NCI-H82 treated with DMSO at 0.1 percent for 48 hours (cell line): ENCODE measurements around the gene TEX2.

Source experiments
- DNase-seq: peaks from one replicate; lab custom pipeline; 2025; ENCODE audit not compliant: unreplicated experiment; lab: John Stamatoyannopoulos, UW

The TEX2 gene, protein sequence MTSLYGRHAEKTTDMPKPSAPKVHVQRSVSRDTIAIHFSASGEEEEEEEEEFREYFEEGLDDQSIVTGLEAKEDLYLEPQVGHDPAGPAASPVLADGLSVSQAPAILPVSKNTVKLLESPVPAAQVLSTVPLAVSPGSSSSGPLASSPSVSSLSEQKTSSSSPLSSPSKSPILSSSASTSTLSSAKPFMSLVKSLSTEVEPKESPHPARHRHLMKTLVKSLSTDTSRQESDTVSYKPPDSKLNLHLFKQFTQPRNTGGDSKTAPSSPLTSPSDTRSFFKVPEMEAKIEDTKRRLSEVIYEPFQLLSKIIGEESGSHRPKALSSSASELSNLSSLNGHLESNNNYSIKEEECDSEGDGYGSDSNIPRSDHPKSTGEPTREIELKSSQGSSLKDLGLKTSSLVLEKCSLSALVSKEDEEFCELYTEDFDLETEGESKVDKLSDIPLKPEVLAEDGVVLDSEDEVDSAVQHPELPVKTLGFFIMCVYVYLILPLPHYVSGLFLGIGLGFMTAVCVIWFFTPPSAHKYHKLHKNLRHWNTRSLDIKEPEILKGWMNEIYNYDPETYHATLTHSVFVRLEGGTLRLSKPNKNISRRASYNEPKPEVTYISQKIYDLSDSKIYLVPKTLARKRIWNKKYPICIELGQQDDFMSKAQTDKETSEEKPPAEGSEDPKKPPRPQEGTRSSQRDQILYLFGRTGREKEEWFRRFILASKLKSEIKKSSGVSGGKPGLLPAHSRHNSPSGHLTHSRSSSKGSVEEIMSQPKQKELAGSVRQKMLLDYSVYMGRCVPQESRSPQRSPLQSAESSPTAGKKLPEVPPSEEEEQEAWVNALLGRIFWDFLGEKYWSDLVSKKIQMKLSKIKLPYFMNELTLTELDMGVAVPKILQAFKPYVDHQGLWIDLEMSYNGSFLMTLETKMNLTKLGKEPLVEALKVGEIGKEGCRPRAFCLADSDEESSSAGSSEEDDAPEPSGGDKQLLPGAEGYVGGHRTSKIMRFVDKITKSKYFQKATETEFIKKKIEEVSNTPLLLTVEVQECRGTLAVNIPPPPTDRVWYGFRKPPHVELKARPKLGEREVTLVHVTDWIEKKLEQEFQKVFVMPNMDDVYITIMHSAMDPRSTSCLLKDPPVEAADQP

DNA sequence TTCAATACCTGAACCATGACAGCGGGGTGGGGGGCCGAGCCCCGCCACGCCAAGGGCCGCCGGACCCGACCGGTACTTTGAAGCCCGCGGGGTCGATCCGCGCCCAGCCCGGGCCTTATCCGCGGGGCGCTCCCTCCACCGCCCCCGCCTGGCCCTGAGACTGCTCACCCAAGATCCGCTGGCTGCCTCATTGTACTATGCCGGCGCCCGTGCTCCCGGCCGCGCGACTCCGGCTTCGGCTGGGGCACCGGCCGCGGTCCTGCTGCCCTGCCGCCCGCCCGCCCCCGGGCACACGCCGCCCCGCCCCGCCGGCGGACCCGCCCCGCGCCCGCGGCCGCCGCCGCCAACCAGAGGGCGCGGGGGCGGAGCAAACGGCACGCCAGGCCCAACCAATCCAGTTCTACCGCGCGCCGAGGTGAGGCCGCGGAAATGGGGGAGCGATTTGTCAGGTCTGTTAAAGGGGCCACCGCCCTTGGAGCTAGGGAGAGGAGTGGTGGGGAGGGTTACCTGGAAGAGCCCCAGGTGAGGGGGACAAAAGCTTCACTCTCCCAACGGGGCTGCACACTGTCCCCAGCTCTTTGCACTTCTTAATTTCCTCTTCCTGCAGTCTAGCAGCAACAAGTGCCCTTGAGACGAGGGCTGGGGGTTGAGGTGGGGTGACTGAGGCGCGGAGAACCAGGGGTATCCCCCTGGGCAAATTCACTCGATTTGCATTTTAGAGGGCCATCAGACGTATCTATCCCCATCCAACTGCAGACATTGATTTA, at the start of gene TEX2:
TSS of gene TEX2 (minus strand) at position 261 of the 767 bp plus-strand sequence. CDS start 49,043 bp downstream, outside the sequence.
- peak; percentile 89 for DNase-seq

DNA sequence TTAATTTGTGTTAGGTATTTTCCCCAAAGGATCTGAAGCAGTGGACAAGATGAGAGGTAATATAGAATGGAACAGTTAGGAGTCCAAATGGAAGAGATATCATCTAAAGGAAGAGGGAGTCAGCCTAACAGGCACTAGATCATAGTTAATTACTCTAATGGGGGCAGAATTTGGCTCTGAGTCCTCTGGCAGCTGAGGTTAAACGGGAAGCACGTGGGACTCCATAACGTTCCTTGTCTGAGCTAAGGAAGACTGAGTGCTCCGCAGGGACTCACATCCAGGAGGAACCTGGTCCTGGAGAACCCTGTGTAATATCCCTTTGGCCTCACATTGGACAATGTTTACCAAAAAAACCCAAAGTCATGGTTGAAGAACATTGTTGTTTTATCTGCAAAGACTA, 46.6 kb upstream of the TEX2 start:
- DNase-seq = no peak

DNA sequence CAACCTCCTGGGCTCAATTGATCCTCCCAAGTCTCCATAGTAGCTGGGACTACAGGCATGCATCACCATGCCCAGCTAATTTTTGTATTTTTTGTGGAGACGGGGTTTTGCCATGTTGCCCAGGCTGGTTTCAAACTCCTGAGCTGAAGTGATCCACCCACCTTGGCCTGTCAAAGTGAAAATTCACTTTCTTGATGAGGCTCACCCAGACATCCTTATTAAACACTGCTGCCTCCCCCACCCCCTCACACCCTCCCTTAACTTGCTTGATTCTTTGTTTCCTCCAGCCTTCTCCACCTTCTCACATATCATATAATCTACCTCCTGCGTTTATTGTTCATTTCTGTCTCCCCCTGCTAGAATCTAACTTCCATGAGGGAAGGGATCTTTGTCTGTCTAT, 46.0 kb upstream of the TEX2 start:
- no peak for DNase-seq

DNA sequence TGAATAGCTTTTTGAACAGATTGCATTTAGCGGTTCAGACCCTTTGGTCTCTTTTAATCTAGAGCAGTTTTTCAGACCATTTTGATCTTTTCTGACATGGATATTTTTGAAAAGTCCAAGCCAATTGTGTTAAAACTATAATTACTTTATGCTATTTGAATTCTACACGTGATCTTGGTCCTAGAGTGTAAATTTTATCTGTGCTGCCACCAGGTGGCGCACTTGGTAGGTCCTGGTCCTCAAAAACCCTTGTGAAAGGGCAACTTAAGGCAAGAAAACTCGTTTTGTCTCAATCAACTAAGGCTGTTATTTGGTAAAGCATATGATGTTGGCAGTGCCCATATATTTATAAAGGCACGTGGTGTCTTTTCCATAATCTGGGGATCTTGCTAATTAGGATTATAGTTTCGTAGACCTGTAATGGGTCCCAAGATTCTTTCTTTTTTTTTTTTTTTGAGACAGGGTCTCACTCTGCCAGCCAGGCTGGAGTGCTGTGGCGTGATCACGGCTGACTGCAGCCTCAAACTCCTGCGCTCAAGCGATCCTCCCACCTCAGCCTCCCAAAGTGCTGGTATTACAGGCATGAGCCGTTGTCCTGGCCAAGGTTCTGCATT, 43.9 kb upstream of the TEX2 start:
- peak; percentile 50 for DNase-seq

DNA sequence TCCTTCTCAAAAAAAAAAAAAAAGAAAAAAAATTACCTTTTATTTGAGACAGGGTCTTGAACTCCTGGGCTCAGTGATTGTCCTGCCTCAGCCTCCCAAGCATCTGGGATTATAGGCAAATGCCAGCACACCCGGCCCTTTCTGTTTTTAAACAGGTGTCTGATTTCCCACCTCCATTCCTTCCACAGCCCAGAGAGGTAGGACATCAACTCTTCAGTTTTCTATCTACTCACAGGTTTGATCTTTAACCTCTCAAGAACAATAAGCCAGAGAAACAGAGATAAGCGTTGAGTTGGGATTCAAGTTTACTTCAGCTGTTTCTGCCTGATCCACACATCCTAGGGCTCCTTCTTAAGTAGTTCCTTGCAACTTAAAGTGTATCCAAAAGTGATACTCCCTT, 41.5 kb upstream of the TEX2 start:
- no peak for DNase-seq

DNA sequence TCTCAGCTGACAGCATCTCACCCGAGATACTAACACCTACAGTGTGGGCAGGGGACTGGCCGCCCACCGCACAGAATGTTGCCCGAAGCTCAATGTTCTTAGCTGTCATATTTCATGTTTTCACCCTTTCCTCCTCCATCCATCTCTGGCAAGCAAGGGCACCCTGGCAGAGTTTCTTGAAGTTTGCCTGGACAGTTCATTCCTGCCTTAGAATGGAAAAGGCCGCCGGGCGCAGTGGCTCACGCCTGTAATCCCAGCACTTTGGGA, 37.6 kb upstream of the TEX2 start:
- no peak for DNase-seq

DNA sequence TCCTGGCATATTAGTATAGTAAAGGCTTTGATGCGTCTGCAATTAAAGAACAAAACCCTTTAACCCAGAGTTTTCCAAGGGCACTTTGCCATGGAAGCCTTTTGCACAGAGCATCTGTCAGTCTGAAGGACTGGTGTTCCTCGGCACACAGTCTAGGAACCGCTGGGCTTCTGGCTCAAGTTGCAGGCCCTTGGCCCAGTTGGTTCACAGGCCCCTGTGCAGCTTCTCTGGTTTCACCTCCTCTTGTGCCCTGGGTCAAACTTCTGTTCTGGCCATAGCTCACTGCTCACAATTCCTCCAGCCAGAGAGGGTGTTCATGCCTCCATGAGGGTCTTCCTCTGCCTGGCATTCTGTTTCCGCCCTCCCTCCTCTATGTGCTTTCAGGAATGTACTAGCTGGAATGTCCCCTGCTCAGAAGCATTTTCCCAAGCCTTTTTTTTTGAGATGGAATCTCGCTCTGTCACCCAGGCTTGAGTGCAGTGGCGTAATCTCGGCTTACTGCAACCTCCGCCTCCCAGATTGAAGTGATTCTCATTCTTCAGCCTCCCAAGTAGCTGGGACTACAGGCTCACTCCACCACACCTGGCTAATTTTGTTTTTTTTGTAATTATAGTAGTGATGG, 34.5 kb upstream of the TEX2 start:
- DNase-seq = no peak

DNA sequence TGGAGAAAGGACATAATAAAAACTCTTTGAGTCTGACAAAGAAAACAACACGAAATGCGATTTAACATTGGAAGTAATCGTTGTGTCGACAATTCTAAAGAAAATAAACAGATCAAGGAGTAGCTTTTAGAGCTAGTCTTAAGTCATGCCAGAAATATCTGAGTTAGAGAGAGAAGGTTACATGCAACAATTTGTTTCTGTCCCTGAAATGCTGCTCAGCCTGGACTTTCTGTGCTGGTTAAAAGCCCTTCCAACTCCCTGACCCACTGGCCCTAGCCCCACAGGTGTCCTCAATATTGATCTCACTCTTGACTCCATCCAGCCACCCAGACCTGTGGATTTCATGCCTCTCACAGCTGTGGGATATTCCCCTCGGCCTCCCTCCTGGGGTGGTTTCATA, 33.2 kb upstream of the TEX2 start:
- DNase-seq = no peak

DNA sequence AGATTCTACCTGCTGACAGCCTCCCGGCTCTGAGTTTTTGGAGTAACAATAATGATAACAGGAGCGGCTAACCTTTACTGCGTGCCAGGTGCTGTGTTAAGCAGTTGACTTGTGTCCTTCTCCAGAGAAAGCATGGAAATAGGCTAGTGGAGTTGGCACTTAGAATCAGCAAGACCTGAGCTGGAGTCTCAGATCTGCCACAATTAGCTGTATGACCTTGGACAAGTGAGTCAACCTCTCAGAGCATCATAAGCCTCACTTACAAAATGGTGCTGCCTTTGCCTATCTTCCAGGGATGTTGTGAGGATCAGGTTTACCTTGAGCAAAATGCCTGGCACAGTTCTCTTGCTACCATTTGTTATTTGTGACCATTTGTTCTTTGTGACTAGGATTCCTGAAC, 32.1 kb upstream of the TEX2 start:
- DNase-seq = no peak

DNA sequence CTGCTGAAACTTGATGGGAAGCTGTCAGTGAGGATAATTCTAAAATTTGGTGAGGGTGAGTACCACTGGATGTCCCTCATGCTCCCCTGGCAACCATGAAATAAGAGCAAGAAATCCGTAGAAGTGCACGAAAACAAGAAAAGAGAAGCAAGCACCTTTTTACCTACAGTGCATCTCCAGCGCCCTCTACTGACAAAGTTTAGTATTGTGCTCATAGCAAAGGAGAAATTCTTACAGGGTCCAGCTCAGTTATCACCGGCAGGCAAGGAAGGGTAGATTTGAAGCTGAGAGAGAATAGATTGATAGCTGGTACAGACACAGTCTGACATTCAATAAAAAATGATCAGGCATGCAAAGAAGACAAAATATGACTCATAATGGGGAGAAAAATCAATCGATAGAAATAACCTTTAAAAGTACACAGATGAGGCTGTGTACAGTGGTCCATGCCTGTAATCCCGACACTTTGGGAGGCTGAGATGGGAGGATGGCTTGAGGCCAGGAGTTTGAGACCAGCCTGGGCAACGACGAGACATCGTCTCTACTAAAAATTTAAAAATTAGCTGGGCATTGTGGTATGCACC, 28.3 kb upstream of the TEX2 start:
- no peak for DNase-seq

DNA sequence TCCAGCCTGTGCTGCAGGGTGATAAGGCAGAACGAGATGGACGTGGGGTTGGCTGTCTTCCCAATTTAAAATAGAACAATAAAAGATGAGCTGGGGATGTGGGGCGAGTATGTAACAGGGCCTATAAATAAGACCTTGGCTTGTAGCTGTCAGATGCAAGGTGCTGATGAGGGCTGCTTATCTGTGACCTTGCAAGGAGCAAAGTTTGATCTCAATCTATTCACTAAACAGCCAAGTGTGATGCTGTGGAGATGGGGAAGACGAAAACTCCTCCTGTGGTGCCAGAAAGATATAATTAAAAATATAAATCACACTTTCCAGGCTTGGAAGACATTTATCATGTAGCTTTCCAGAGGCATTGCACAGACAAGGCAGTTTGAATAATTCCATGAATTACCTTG, 26.7 kb upstream of the TEX2 start:
- no peak for DNase-seq

DNA sequence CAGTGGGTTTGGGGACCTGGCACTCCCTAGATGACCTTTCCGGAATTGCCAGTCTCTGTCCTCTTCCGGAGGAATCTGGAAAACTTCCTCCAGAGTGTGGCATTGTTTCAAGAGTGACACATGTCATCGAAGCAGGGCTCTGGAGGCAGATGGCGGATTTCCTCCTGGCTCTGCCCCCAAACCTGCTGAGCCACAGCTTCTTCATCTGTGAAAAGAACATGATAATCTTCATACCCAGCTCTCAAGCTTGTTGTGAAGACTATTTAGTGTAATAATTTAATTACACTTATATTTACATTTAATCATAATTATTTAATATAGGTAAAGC, 19.7 kb upstream of the TEX2 start:
- DNase-seq = peak; percentile 20

DNA sequence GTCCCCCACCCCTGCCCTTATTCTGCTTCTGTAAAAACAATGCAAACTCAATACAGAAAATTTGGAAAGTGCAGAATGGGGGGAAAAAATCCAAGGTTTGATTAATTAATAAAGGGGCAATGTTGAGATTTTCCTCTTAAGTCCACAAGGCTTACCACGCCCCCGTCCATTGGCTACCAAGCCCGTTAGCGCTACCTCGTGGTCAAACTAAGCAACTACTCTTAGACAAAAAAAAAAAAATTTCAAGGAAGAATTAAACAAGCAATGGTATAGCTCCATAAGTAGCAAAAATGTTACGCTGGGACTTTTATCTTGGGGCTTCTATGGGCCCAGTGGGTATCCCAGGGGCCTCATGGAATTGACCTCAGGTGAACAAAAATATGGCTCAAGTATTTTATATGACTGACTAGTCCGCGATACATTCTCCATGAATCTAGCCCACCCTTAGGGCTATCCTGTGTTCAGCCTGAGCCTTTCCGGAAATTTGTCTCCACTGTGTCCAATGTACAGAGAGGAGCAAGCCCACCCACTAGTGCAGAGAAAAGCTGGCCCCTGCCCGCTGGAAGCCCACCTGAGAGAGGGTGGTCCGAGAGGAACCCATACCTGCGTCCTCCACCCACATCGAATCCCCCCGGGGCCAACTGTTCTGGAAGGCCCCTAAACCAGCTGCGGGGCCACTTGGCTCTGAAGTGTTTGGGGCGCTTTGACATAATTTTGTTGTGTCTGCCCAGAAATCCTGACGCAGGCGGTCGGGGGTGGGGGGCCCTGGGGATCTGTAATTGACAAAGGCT, 19.1 kb upstream of the TEX2 start:
- DNase-seq = peak; percentile 69

DNA sequence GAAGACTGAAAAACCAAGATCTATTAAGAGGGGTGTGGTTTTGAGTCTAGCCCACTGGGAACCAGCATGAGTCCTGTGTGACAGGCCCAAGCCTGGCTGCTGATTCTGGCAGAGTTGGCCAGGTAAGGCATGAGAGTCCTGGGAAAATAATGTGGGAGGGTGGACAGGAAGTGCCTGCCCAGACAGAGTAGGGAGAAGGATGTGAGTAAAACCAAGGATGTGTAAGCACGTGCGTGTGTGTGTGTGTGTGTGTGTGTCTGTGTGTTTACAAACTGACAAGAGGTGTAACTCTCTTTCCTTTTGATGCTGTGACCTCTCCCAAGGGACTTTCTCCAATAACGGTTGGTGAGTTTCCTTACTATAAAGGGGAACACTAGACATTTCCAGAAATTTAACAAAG, 15.6 kb upstream of the TEX2 start:
- DNase-seq = no peak

DNA sequence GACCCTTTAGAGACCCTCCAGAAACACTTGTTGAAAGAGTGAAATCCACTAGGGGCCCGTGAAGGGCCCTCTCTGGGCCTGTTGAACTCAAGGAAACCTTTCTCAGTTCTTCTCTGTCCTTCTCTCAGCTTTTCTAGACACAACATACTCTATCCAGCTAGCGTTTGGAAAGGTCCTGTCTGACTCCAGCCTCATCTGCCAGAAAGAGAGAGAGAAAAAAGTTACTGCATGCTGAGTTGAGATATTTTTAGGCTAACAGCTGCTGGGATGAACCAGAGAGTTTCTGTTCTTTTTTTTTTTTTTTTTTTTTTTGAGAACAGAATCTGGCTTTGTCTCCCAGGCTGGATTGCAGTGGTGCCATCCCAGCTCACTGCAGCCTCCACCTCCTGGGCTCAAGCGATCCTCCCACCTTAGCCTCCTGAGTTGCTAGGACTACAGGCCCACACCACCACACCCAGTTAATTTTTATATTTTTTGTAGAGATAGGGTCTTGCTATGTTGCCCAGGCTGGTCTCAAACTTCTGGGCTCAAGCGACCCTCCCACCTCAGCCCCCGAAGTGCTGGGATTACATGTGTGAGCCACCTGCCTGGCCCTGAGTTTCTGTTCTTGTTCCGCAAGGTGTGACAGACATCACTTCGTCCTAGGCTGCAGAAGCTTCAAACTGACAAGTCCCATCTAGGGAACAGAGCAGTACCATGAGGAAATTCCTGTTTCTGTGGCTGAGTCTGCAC, 14.9 kb upstream of the TEX2 start:
- no peak for DNase-seq

DNA sequence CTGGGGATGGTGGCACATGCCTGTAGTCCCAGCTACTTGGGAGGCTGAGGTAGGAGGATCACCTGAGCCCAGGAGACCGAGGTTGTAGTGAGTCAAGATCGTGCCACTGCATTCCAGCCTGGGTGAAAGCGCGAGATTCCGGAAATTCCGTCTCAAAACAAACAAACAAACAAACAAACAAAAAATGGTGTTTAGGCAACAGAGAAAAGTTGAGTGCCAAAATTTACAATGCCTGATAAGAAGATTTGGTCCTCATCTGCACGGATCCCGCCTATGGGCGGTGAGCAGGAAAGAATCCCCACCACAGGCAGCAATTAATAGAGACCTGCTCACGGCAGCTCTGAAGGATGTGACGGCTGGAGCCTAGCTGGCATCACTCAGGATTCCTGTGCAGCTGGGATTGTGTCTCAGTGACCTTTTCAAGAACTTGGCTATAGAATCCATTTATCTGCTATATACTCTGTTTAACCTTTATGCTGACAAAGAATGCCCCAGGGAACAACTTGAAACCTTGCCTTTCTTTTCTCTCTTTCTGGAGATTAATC, 14.0 kb upstream of the TEX2 start:
- no peak for DNase-seq

DNA sequence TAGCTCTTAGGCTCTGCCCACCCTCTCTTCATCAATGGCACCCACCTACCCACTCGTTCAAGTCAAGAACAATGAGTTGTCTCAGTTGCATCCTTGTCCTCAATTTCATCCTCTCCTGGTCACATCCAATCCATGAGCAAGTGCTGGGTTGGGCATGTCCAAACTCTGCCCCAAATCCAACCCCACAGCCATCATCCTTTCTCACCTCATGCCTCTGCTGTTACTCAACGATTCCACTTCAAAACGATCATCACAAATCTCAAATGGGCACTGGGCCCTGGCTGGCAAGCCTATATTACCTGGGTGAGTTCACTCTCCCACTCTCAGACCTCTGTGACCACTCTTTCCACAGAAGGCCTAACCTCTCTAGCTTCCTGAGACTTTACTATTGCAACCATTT, 12.0 kb upstream of the TEX2 start:
- DNase-seq = no peak

DNA sequence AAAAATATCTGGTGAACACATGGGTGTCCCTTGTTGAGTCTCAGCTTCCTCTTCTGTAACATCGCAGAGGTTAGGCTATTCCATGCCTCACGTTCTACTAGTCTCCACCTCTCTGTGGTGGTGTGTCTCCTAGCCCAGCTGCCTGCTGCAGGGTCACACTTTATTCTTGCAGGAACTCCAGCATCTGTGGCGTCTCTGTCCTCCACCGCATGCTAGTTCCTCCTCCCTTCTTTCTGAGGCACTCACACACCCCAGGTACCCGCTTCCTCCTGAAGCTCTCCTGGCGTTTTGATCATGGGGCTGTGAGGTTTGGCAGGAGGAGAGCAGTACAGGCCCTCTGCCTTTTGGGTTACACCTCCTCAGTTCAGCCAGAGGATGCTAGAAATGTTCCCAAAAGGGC, 9.9 kb upstream of the TEX2 start:
- no peak for DNase-seq
